Inflammatory macrophage treated with lipopolysaccharide for 1 hour (primary cell): ENCODE results near the gene MEAK7.

Experiments used
- DNase-seq, 2 donors: peaks; one replicate each; pipeline ENCODE4 v3.0.0-alpha.2; 2020 to 2022

The MEAK7 gene

GRCh38 chr16:84485255-84486010 lies 19.0 kb downstream of the MEAK7 start:
- DNase-seq, result no peak

GRCh38 chr16:84484579-84485254 lies 19.7 kb downstream of the MEAK7 start:
- DNase-seq, result peak in 1 of 2 donors; percentile 48

- DNase-seq, result no peak
These were observed 20.4 kb downstream of the MEAK7 start for GRCh38 chr16:84483882-84484565.

GRCh38 chr16:84482951-84483881 lies 21.2 kb downstream of the MEAK7 start:
- DNase-seq, result no peak

- no peak for DNase-seq
These were observed 22.2 kb downstream of the MEAK7 start for GRCh38 chr16:84482001-84482891.

- no peak for DNase-seq
These were observed 23.3 kb downstream of the MEAK7 start for GRCh38 chr16:84481051-84481735.

GRCh38 chr16:84479716-84480450 lies 24.6 kb downstream of the MEAK7 start:
- DNase-seq, result no peak

- peak in 1 of 2 donors; percentile 29 for DNase-seq
These were observed 26.1 kb downstream of the MEAK7 start for GRCh38 chr16:84478172-84478947.

- no peak for DNase-seq
These were observed 26.8 kb downstream of the MEAK7 start for GRCh38 chr16:84477661-84478060.

- DNase-seq, result no peak
These were observed 28.1 kb downstream of the MEAK7 start for GRCh38 chr16:84476401-84476800.

GRCh38 chr16:84475643-84476240 lies 28.7 kb downstream of the MEAK7 start:
- no peak for DNase-seq

- no peak for DNase-seq
These were observed 32.5 kb downstream of the MEAK7 start for GRCh38 chr16:84471966-84472365.

- DNase-seq, result no peak
These were observed 33.1 kb downstream of the MEAK7 start for GRCh38 chr16:84471316-84471715.

GRCh38 chr16:84467709-84468108 lies 36.8 kb downstream of the MEAK7 start:
- no peak for DNase-seq

GRCh38 chr16:84467256-84467655 lies 37.2 kb downstream of the MEAK7 start:
- DNase-seq, result no peak

- DNase-seq, result no peak
These were observed 37.8 kb downstream of the MEAK7 start for GRCh38 chr16:84466692-84467091.

GRCh38 chr16:84465154-84465553 lies 39.3 kb downstream of the MEAK7 start:
- no peak for DNase-seq

GRCh38 chr16:84464116-84464515 lies 40.3 kb downstream of the MEAK7 start:
- no peak for DNase-seq

- DNase-seq, result no peak
These were observed 41.2 kb downstream of the MEAK7 start for GRCh38 chr16:84463221-84463620.
